K562 (cell line): ENCODE measurements around the gene MRNIP. TPM values are rescaled to one million over a fixed set of nuclear protein-coding genes. Genes with fewer than 3 reads are reported as not detected.

ENCODE experiments used
- ARID1B ChIP-seq: fragments of 450-650 bp; IDR thresholded peaks from 2 replicates; pipeline ENCODE4 v1.6.1; 2016; ENCODE audit warnings: antibody characterized with exemption, mild to moderate bottlenecking, inconsistent platforms
- EHMT2 ChIP-seq: fragments of 450-650 bp; IDR thresholded peaks from 2 replicates; pipeline ENCODE4 v1.6.1; 2018; ENCODE audit warnings: antibody characterized with exemption
- ERF ChIP-seq: fragments of 450-650 bp; formaldehyde crosslinking; IDR thresholded peaks from 2 replicates; pipeline ENCODE4 v1.4.0; 2020; ENCODE audit warnings: mild to moderate bottlenecking, mixed read lengths
- FOXP1 ChIP-seq: sonication (generic); formaldehyde crosslinking; IDR thresholded peaks from 2 replicates; pipeline ENCODE4 v1.8.0; 2022; ENCODE audit warnings: mild to moderate bottlenecking, missing genetic modification reagents
- GTF2F1 ChIP-seq: IDR thresholded peaks from 2 replicates; pipeline ENCODE4 v1.6.1; 2011; ENCODE audit warnings: low read depth, low read length, improper control_type of control experiment
- MAX ChIP-seq: sonication (generic); formaldehyde crosslinking; IDR thresholded peaks from 2 replicates; pipeline ENCODE4 v1.9.0; 2022; ENCODE audit warnings: mild to moderate bottlenecking, missing genetic modification reagents
- MNT ChIP-seq, 2 experiments: fragments of 450-650 bp; conservative IDR thresholded peaks; 2 replicates each; pipeline ENCODE4 v1.6.1; 2017; ENCODE audit warnings: mild to moderate bottlenecking in 2 of 2, moderate library complexity in 2 of 2
- MXI1 ChIP-seq: IDR thresholded peaks from 2 replicates; pipeline ENCODE4 v1.6.1; 2011; ENCODE audit warnings: low read depth, mild to moderate bottlenecking, improper control_type of control experiment, low read length
- RBBP5 ChIP-seq: fragments of 200-600 bp; sonication (generic); IDR thresholded peaks from 2 replicates; pipeline ENCODE4 v1.6.1; 2012; ENCODE audit warnings: borderline replicate concordance, mild to moderate bottlenecking, low read length, control low read depth, inconsistent platforms; ENCODE audit not compliant: insufficient read depth, poor library complexity, severe bottlenecking
- RBFOX2 ChIP-seq: fragments of 200-400 bp; formaldehyde crosslinking; IDR thresholded peaks from 2 replicates; pipeline ENCODE4 v1.6.1; 2017; ENCODE audit warnings: low read depth, mild to moderate bottlenecking, low read length, moderate library complexity
- RREB1 ChIP-seq: fragments of 250-450 bp; sonication (Bioruptor Pico); IDR thresholded peaks from 2 replicates; pipeline ENCODE4 v1.4.0; 2020
- SUPT5H ChIP-seq: fragments of 450-650 bp; IDR thresholded peaks from 2 replicates; pipeline ENCODE4 v1.6.1; 2016
- TCF3 ChIP-seq: sonication (generic); formaldehyde crosslinking; IDR thresholded peaks from 2 replicates; pipeline ENCODE4 v1.4.0; 2020; ENCODE audit warnings: mild to moderate bottlenecking, missing genetic modification reagents
- ZNF280A ChIP-seq: fragments of 450-650 bp; IDR thresholded peaks from 2 replicates; pipeline ENCODE4 v1.6.1; 2018; ENCODE audit warnings: mild to moderate bottlenecking, low read depth; ENCODE audit not compliant: partially characterized antibody
- polyA plus RNA-seq, 8 experiments: library from polyadenylated mRNA; depleted of rRNA in 4 of 8; stranded (reverse) in 5 of 8; unstranded in 3 of 8; fragments of >200 nt; fragmentation: Nextera tagmentation in 2 of 8; fragmentation: Illumina TruSeq in 1 of 8; extraction: Ambion mirVana in 2 of 8; extraction: Trizol in 1 of 8; gene quantifications; 2 replicates each; pipeline versions ENCODE4 v1.2.1 to v1.2.3, GENCODE V29; 2011 to 2014; ENCODE audit warnings: inconsistent platforms in 1 of 8, missing spikeins in 1 of 8
- total RNA-seq, 7 experiments: library from RNA; depleted of rRNA in 6 of 7; stranded (reverse); fragments of >200 nt in 6 of 7; fragmentation: Illumina TruSeq in 2 of 7; extraction: Trizol in 2 of 7; gene quantifications; 2 replicates each; pipeline versions ENCODE4 v1.2.1 to v1.2.3, GENCODE V29; 2011 to 2021; ENCODE audit warnings: low replicate concordance in 1 of 7

Gene MRNIP
- total and polyA plus RNA-seq, 9 of the 15 experiments (the other 6 are each of a cell fraction or from before 2014, with no cell fraction given) = 3.6 to 39.0 (median 16.8) TPM

- TF ChIP-seq MNT (conservative IDR thresholded peaks at IDR 0.05) = peak in 1 of 2 experiments; percentile 46; a peak in 1 of 4 replicates
- peak; percentile 33 for TF ChIP-seq ARID1B
- no peak for TF ChIP-seq ZNF280A
- TF ChIP-seq RREB1 = 0 out of 2 replicates have a peak, but pooled peaks have one; percentile 30
- TF ChIP-seq MXI1 = no peak
- TF ChIP-seq TCF3 = peak; percentile 28; the same call in 1 of the 2 replicates
- no peak for TF ChIP-seq ERF
- TF ChIP-seq RBFOX2 = peak; percentile 41
- no peak for TF ChIP-seq EHMT2
- TF ChIP-seq GTF2F1 = no peak
- 0 out of 2 replicates have a peak, but pooled peaks have one; percentile 40 for TF ChIP-seq SUPT5H
- TF ChIP-seq RBBP5 = peak; percentile 14
- peak; percentile 68 for TF ChIP-seq MAX (CRISPR knock-in tag)
- TF ChIP-seq FOXP1 (CRISPR knock-in tag) = 0 out of 2 replicates have a peak, but pooled peaks have one; percentile 25
Observed at GRCh38 chr5:179803651-179804554, 54.7 kb downstream of the MRNIP start (continued).
